HG03060 (cell line): ENCODE data around the gene FMN2.
"Not testable (repeated sequence)": the region's sequence is repeated elsewhere in the genome, so short reads cannot be mapped to it uniquely, and the experiment has no call there.

Source experiments
- ATAC-seq: cut with Tn5 transposase; IDR thresholded peaks from one replicate; pipeline ENCODE4 v1.9.1; 2021; ENCODE audit warnings: low read depth, moderate number of reproducible peaks; ENCODE audit not compliant: unreplicated experiment

Gene FMN2

DNA sequence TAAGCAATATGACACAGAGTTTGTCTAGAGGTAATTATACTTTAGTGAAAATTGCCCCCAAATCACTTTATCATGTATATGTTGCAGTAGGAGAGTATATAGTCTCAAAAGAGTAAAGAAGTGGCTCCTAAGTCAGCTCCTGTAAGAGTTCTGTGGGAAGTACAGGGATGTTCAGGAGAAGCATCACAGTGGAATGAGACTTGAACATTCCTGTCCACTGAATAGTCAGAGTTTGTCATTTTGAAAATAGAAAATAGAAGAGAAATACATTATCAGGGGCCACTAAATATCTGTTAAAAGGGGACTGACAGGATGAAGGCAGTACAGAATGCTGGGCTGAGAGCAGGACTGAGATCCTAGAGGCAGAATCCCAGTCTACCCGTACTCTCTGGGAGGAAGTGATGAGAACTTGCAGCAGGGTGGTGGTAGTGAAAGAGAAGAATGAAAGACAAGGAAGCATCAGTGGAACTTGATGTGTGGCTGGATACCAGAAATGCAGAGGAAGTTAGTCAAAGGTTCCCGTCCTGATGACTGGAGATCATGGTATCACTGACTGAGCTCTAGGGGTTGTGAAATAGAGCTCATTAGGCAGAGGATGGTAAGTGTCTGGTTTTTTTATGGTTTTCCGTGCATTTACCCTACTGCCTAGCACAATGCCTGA, 153.4 kb downstream of the FMN2 start:
- no peak for ATAC-seq

DNA sequence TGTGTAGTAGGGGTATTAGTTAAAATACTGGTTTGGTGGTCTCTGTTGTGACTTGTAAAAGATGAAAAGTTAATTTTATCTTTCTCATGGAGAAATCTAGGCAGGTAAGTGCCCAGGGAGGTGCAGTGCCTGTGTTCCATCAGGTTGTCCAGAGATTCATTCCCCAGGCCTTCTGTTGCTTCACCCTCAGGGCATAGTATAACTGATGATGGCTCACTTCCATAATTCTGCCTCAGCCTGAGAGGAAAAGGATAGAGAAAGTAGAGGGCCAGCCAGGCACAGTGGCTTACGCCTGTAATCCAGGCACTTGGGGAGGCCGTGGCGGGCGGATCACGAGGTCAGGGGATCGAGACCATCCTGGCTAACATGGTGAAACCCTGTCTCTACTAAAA, 153.9 kb downstream of the FMN2 start:
- ATAC-seq = no peak

DNA sequence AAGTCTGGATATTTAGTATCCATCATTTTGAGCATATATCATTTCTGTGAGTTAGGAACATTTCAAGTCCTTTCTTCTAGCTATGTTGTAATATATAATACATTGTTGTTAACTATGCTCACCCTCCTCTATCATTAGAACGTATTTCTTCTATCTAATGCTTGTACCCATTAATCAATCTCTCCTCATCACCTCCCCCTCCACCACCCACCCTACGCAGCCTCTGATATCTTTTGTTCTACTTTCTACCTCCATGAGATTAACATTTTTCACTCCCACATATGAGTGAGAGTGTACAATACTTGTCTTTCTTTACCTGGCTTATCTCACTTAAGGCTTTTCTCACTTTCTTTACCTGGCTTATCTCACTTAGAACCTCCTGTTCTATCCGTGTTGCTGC, 156.2 kb downstream of the FMN2 start:
- no peak for ATAC-seq

DNA sequence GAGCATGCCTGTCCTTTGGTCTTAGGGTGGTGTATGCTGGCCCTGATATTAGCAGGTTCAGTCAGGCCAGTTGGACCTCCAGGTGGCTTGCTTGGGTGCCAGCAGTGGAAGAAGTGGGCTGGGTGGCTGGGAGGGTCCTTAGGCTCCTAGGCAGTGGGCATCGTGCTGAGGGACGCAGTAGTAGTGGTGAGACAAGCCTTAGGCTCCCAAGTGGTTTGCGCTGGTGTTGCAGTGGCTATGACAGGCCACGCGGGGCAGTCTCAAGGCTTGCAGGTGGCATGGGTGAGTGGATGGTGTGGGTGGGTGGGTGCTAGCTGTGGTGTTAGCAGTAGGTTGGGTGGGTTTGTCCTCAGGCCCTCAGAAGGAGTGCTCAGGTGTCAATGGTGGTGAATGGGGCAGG, 162.3 kb downstream of the FMN2 start:
- ATAC-seq = no peak

DNA sequence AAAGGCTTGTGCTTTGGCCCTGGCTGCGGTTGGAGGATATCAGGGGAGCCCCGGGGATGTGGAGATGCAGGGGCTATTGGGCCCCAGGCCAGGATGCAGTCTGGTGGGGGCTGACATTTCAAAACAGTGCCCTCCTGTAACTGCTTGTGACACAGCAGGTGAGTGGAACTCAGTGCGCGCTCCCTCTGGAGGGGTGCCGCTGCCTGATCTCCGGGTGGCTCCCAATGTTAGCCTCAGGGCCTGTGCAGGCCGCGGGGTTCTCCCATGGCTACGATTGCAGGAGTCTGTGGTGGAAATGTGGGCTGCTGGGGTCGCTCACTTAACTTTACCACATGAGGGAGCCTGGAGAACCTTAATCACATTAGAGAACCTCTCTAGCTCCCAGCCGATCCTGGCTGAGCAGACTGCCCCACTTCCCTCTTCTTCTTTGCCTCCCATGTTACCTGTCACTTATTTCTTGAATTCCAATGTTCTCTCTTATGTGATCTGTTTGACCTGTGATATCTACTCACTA, 163.2 kb downstream of the FMN2 start:
- ATAC-seq = no peak

DNA sequence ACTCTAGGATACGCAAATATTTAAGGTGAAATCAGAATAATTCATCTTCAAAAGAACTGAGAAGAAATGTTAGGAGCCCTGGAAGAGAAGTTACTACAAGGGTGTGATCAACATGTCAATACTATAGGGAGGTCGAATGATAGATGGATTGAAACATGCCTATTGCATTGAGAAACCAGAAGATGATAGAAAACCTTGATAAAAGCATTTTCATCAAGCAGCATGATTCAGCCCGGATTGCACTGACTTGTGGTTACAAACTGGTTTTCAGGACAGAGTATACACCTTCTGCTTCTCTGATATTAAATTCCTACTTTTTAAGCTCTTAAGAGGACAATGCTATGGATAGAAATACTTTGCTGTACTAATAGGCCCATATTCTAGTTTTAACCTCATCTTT, 164.2 kb downstream of the FMN2 start:
- ATAC-seq = no peak

DNA sequence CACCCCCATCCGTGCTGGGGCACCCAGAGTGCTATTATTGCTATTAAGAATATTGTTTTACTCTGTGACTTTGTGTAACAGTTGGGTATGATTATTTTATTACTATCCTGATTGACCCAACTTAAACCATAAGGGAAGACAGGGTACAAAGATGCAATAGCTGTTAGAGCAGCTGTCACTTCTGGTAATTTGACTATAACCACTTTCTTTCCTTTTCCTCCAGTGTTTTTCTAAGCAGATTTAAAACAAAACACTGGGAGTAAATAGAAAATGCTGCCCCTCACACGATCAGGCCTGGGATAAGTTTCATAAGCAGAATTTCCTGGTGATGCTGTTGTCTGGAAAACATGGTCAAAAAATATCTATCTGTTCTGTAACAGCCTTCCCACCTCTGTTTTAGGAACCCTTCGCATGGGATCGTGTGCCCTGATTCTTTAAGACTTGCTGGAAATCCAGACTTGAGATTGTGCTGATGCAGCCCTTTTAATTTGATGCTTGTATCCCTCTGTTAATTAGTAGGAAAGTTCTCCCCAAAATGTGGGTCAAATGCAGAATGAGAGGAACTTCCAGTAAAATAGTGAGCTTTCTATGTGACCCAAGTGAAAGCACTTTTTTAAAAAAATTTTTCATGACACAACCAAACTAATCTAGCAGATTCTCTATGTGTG, 165.3 kb downstream of the FMN2 start:
- ATAC-seq = no peak

DNA sequence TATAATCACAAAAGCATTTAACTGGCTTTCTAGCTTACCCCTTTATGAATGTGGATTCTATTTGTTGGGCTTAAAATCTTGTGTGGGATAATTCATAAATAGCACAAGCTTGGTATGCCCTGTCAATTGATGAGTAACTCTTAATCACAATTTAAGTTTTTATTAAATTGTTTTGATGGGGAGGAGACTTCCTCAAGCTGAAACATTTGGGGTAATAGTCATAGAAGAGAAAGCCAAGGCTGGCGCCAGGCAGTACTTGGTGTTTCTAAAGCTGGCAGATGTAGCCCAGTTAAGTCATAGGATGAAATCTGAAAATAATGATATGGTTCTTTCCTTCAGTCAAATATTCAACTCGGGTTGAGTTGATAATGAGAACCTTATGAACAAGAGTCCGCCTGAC, 167.2 kb downstream of the FMN2 start:
- ATAC-seq = no peak

DNA sequence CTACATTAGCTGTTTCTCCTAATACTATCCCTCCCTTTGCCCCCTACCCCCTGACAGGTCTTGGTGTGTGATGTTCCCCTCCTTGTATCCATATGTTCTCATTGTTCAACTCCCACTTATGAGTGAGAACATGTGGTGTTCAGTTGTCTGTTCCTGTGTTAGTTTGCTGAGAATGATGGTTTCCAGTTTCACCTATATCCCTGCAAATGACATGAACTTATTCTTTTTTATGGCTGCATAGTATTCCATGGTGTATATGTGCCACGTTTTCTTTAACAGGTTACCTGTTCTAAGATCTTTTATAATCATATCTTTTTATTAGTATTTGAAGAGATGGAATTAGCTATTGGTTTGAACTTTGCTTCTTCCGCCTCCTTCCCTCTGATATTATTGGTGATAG, 172.8 kb downstream of the FMN2 start:
- ATAC-seq = not testable (repeated sequence)

DNA sequence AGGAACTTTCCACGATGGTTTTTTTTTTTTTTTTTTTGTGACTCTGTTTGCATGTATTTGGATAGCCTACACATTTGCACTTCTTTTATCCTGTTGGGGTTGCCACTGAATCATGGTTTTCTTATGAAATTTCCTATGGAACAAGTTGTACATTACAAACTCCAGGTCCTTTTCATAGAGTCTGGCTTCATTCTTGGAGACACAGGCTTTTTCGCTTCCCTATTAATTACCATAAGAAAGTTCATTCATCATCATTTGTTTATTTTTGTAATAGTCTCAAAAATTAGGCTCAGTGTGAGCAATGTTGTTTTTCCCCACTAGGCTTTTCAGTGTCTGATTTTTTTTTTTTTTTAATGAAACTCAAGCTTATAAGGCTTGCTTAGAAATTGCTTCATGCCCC, 179.4 kb downstream of the FMN2 start:
- ATAC-seq = no peak

DNA sequence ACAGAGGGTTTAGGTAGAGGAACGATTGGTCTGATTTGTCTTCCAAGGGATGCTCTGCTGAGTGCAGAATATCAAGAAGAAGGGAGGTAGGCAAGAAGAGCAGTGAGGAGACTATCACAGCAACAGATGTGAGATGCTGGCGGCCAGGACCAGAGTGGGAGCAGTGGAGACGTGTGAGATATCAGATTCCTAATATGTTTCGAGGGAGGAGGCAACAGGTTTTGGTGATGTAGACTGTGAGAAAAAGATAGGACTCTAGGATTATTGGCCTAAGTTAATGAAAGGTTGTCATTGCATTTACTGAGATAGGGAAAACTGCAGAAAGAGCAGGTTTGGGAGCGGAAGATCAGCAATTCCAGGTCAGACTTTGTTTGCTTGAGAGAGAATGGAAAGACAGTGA, 182.9 kb downstream of the FMN2 start:
- ATAC-seq = no peak

DNA sequence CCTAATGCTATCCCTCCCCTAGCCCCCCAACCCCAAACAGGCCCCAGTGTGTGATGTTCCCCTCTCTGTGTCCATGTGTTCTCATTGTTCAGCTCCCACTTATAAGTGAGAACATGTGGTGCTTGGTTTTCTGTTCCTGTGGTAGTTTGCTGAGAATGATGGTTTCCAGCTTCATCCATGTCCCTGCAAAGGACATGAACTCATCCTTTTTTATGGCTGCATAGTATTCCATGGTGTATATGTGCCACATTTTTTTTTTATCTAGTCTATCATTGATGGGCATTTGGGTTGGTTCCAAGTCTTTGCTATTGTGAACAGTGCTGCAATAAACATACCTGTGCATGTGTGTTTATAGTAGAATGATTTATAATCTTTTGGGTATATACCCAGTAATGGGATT, 183.5 kb downstream of the FMN2 start:
- ATAC-seq = not testable (repeated sequence)

DNA sequence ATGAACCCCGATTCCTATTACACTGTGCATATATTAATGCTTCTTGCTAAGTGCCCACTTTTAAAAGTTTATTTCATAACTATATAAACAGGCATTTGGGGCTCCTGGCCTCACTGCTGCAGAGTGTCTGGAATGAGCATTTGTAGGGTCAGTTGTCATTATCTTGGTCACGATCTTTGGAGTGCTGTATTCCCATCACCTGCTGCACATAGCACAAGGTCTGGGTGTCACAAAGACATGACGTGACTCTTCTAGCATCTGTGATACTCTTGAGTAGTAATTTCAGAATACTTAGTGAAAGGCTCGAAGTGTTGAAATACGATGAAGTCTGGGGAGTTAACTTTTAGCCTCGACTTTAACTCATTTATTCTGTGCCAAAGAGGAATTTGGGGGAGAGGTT, 186.4 kb downstream of the FMN2 start:
- no peak for ATAC-seq

DNA sequence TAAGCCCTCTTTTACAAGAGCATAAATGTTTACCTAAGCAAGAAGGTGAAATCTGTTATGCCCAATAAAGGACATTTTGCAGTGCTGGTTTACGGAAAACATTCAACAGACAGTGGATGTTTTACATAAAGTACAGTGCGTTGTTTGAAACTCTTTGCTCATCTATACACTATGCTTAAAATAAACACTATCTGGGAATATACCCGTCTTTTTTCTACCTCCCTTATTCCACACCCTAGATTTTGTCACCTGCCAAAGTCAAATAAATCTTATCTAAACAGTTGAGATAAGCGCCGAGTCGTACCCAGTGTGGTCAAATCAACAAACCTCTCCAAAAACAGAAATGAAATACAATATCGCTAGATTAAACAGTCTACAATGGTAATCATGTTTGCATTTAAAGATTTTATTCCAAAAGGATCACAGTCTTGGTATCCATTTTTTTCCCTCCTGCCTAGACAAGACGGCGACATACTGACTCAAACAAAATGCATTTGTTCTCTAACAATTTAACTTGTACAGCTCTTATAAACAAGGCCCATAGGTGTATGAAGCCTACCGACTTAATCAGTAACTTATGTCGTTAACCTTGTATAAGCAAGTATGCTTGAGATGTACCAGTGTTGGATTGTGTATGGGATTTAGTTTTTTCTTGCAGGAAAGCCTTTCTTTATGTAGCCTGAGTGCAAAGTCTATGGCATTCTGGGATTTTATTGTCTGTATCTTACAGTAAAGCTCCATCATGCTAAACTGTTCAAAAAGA, 189.1 kb downstream of the FMN2 start:
- ATAC-seq = no peak

DNA sequence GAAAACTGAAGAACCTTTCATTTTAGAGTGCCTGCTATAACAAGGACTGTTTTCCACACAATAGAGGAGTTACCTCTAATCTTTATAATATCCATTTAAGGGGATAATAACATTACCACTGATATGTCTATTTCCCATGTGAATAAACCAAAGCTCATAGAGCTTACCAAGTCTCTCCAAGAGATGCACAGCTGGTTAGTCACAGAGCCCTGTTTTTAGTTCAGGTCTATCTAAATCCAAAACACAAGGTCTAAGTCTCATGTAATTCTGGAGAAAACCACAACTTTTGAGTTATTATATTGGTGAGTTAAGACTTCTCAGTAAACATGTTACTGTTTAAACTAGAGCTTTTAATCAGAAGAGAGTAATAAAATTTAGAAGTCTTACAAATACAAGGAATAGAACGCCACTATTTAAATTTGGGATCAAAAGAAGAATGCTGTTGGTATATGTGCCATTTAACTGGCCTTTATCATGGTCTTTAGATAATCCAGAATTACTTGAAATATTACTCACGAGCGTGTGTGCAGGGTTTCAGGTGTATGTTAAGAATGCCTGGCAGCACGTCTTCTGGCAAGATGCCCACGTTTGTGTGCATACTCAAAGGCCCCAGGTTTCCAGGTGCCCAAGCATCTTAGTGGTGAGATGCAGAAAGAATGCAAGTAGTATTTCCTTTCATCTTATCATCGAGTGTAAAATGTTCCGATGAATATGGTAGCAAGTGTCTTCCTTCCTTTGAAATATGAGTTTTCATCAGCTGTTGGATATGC, 190.6 kb downstream of the FMN2 start:
- ATAC-seq = no peak

DNA sequence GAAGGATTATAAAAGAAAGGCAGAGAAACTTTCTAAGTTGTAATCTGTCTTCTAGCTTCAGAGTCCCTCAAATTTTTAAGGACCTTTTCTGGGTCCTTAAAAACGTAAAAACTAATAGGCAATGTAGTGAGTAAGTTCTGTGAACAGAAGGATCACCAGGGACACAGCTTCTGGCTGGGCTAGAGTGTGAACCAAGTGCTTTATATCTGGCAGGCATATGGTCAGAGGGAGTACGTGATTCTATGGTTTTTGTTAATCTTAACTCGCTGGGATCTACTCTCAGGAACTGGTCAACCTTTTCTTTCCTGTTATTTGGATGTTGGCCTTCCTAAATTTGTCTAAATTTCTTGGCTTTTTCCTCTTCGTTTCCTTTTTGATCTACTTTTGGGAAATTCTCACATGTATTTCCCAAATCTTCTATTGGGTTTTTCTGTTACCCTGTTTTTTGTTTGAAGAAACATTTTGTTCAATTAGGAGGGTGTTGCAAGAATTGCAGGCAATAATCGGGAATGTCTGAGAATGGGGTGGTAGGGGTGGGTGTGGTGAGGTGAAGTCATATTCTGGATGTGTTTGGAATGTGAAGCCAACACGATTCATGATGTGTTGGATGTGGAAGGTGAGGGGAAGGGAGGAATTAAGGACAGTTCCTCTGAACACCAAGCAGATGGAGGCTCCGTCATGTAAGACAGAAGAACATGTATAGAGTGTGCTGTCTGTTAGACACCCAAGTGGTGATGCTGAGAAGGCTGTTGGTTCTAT, 193.2 kb downstream of the FMN2 start:
- no peak for ATAC-seq

DNA sequence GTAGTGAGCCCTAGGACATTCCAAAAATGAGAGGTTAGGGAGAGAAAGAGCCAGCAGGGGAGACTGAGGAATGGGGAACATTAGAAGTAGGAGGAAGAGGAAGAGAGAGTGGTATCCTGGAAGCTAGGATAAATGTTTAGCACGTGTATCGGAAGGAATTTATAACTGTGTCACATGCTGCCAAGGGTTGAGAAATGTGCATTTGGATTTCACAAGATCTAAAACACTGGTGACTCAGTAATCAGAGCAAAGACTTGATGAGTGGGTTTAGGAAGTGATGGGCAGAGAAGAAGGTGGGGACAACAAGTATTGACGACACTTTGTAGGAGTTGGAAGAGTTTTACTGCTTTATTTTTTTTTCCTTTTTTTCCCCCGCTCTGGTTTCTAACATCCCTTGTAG, 193.9 kb downstream of the FMN2 start:
- no peak for ATAC-seq

DNA sequence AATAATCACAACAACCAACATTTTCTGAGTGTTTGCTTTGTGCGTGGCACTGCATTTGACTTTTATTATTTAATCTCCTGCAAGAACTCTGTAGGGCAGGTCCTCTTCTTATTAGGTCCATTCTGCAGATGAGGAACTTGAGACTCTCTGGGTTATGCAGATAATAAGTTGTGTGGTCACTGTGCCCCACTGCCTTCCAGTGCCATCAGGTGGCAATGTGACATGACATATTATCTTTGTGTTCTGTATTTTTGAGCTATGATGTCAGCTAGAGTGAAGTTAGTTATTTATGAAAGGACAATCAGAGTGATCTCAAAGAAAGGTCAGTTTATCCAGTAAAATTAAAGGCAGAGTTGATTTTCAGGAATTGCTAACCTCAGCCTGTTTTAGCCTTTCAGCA, 196.0 kb downstream of the FMN2 start:
- ATAC-seq = no peak

DNA sequence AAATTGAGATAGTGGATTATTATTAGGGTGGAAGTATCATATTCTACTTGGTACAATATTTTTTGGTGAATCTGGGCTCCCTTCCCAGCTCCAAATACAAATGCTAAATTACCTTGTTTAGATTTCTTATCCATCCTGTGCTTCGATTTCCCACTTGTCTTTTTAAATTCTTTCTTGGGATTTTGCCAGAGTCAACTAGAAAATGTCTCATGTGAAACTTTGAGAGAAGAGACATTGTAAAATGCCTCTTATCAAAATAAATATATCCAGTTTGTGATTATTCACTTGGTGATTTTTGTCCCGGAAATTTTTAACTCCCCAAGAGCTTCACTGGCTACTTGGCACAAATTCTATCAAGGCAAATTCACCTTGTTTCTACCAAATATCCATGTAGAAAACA, 202.0 kb downstream of the FMN2 start:
- no peak for ATAC-seq

DNA sequence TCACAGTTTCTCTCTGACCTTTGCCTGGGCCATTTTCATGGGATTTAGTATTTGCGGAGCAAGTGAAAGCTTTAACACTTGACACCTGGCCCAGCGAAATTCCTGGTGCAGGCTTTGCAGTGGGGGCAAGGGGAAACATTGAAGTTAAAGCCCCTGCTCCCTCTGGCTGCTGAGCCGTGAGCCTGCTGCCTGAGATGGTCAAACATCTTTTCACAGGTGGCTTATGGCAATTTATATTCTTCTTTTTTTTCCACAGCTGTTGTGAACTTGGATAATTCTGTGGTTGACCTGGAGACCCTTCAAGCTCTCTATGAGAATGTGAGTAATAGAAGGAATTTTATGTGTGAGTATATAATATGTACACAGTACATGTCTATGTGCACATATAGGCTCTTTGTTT, 202.9 kb downstream of the FMN2 start:
- ATAC-seq = no peak
